ENCODE measurements around the gene SH2D5.

The SH2D5 gene

GRCh38 chr1:20732071-20732587 is 374 bp downstream of the SH2D5 start:
- CTCF ChIA-PET: interaction anchor here (0.7 to 1.1 kb wide), 2 partner anchors 38 to 1231 kb away, joined by 3 read pairs; no protein-coding TSS in a partner anchor
- peaks cover 8% of the 10 kb centered on the region for H3K4me1 ChIP-seq (ENCODE audit: control insufficient read depth, insufficient read depth, low read length)
- peaks cover 0 to 3% of the 10 kb centered on the region in 2 experiments; a peak in 1 of 3 replicates for H3K36me3 ChIP-seq (ENCODE audit: control insufficient read depth in 2 of 2, insufficient read depth in 1 of 2, low read length in 2 of 2)
- no peaks in the 10 kb centered on the region for H3K9me3 ChIP-seq (ENCODE audit: control insufficient read depth, insufficient read depth, low read depth, low read length)
- POLR2A ChIA-PET: interaction anchor here (1.8 to 2.1 kb wide), 2 partner anchors 14 to 54 kb away, joined by 4 to 8 read pairs; partner anchors contain the start of genes HP1BP3 and KIF17
- H3K27ac ChIP-seq (ENCODE audit: extremely low read depth, low read depth, low read length): no peak overlapping the region; the same call in 1 of the 2 replicates
- peak overlapping the region; percentile 44 for H3K4me3 ChIP-seq (ENCODE audit: low read depth, low read length)
- TF ChIP-seq ZSCAN23 (tag by site-specific recombination; IDR thresholded peaks at IDR 0.05) (no peak), ZNF558 (tag by site-specific recombination; IDR thresholded peaks at IDR 0.05) (no peak), ZNF274 (IDR thresholded peaks at IDR 0.05; ENCODE audit: low read length) (no peak), ZNF274 (tag by site-specific recombination; IDR thresholded peaks at IDR 0.05; ENCODE audit: borderline replicate concordance) (no peak), ZNF140 (tag by site-specific recombination; IDR thresholded peaks at IDR 0.05) (no peak), ZNF660 (tag by site-specific recombination; IDR thresholded peaks at IDR 0.05) (no peak), ZNF580 (tag by site-specific recombination; IDR thresholded peaks at IDR 0.05) (peak; percentile 100), ZNF768 (tag by site-specific recombination; IDR thresholded peaks at IDR 0.05) (no peak), ZBTB44 (tag by site-specific recombination; IDR thresholded peaks at IDR 0.05) (no peak), ZNF404 (tag by site-specific recombination; IDR thresholded peaks at IDR 0.05) (no peak), BCL11B (tag by site-specific recombination; IDR thresholded peaks at IDR 0.05; ENCODE audit: low read depth) (no peak), IKZF3 (tag by site-specific recombination; IDR thresholded peaks at IDR 0.05) (no peak), ZNF350 (tag by site-specific recombination; IDR thresholded peaks at IDR 0.05) (no peak), ZNF621 (tag by site-specific recombination; IDR thresholded peaks at IDR 0.05) (no peak), CTCF (tag by site-specific recombination; IDR thresholded peaks at IDR 0.05) (no peak), ZNF518A (tag by site-specific recombination; conservative IDR thresholded peaks at IDR 0.05; ENCODE audit: low read depth) (no peak), GLI2 (tag by site-specific recombination; IDR thresholded peaks at IDR 0.05; ENCODE audit: borderline replicate concordance, low read depth) (no peak), ZNF549 (tag by site-specific recombination; IDR thresholded peaks at IDR 0.05) (no peak), ZNF692 (tag by site-specific recombination; IDR thresholded peaks at IDR 0.05) (no peak), ZNF837 (tag by site-specific recombination; IDR thresholded peaks at IDR 0.05) (no peak), ZNF560 (tag by site-specific recombination; IDR thresholded peaks at IDR 0.05; ENCODE audit: borderline replicate concordance) (no peak), ZFHX2 (tag by site-specific recombination; conservative IDR thresholded peaks at IDR 0.05) (peak; percentile 76), ZNF146 (tag by site-specific recombination; IDR thresholded peaks at IDR 0.05) (0 out of 2 replicates have a peak, but pooled peaks have one; percentile 40), ZFP37 (tag by site-specific recombination; IDR thresholded peaks at IDR 0.05) (0 out of 2 replicates have a peak, but pooled peaks have one; percentile 38), ZNF37A (tag by site-specific recombination; IDR thresholded peaks at IDR 0.05) (no peak), SP7 (tag by site-specific recombination; IDR thresholded peaks at IDR 0.05) (peak; percentile 78), TCF7L2 (IDR thresholded peaks at IDR 0.05; ENCODE audit: borderline replicate concordance, low read depth, low read length) (no peak), ZNF292 (tag by site-specific recombination; IDR thresholded peaks at IDR 0.05; ENCODE audit: borderline replicate concordance, low read depth) (no peak), ZNF514 (tag by site-specific recombination; IDR thresholded peaks at IDR 0.05) (no peak), ZNF777 (tag by site-specific recombination; IDR thresholded peaks at IDR 0.05; ENCODE audit: borderline replicate concordance) (no peak)
